ENCODE results near the gene CA10. TPM values are rescaled to one million over a fixed set of nuclear protein-coding genes. Genes with fewer than 3 reads are reported as not detected.

CA10 gene
- total RNA-seq, 1 experiment from 2014 or later, result not detected

DNA sequence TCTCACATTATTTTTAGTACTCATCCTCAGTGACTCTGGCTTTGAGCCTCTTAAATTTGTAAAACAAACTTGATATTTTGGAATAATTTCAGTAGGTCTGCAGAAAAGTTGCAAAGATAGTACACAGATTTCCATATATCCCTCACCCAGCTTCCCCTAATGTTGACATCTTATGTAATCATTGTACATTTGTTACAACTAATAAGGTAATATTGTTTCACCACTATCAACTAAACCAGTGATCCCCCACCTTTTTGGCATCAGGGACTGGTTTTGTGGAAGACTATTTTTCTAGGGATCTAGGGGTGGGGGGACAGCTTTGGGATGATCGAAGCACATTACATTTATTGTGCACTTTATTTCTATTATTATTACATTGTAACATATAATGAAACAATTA is 391.2 kb downstream of the CA10 start:
- no peaks in the 10 kb centered on the region for H3K4me1 Mint-ChIP-seq (ENCODE audit: low read depth, unreplicated experiment)
- H3K36me3 Mint-ChIP-seq (ENCODE audit: insufficient read depth, unreplicated experiment), result no peaks in the 10 kb centered on the region
- Histone ChIP-seq H3K4me1 (no peaks in the 10 kb centered on the region), H3K4me3 (ENCODE audit: low read depth, low read length) (no peak overlapping the region), H3K27me3 (replicated peaks; ENCODE audit: control insufficient read depth, insufficient read depth, low read length) (no peaks in the 10 kb centered on the region), H3K9me3 (no peaks in the 10 kb centered on the region), H3K36me3 (ENCODE audit: control insufficient read depth, insufficient read depth, low read length) (no peaks in the 10 kb centered on the region)
- H3K9me3 Mint-ChIP-seq (ENCODE audit: unreplicated experiment), result no peaks in the 10 kb centered on the region
- intact Hi-C loops (cut with micrococcal nuclease; ENCODE audit: unreplicated experiment), result loop anchor here (10.0 kb wide), 2 partner anchors 158 to 268 kb away; no protein-coding TSS in a partner anchor
- TF ChIP-seq, protein P1, sequence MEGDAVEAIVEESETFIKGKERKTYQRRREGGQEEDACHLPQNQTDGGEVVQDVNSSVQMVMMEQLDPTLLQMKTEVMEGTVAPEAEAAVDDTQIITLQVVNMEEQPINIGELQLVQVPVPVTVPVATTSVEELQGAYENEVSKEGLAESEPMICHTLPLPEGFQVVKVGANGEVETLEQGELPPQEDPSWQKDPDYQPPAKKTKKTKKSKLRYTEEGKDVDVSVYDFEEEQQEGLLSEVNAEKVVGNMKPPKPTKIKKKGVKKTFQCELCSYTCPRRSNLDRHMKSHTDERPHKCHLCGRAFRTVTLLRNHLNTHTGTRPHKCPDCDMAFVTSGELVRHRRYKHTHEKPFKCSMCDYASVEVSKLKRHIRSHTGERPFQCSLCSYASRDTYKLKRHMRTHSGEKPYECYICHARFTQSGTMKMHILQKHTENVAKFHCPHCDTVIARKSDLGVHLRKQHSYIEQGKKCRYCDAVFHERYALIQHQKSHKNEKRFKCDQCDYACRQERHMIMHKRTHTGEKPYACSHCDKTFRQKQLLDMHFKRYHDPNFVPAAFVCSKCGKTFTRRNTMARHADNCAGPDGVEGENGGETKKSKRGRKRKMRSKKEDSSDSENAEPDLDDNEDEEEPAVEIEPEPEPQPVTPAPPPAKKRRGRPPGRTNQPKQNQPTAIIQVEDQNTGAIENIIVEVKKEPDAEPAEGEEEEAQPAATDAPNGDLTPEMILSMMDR (IDR thresholded peaks at IDR 0.05; ENCODE audit: insufficient read depth in 1 of 2, low read depth in 1 of 2, low read length in 1 of 2, severe bottlenecking in 1 of 2, unreplicated experiment in 1 of 2), result no peak
- no peak overlapping the region for H3K4me3 Mint-ChIP-seq (ENCODE audit: unreplicated experiment)
- H3K27ac Mint-ChIP-seq (ENCODE audit: unreplicated experiment), result no peak overlapping the region
- ChIA-PET POLR2A (no interaction called here), CTCF (no interaction called here)
- no TSS peak for BruUV-seq (replicated peaks)
- H3K27me3 Mint-ChIP-seq (ENCODE audit: insufficient read depth, unreplicated experiment), result peaks cover 7% of the 10 kb centered on the region
- DNase-seq, result no peak

DNA sequence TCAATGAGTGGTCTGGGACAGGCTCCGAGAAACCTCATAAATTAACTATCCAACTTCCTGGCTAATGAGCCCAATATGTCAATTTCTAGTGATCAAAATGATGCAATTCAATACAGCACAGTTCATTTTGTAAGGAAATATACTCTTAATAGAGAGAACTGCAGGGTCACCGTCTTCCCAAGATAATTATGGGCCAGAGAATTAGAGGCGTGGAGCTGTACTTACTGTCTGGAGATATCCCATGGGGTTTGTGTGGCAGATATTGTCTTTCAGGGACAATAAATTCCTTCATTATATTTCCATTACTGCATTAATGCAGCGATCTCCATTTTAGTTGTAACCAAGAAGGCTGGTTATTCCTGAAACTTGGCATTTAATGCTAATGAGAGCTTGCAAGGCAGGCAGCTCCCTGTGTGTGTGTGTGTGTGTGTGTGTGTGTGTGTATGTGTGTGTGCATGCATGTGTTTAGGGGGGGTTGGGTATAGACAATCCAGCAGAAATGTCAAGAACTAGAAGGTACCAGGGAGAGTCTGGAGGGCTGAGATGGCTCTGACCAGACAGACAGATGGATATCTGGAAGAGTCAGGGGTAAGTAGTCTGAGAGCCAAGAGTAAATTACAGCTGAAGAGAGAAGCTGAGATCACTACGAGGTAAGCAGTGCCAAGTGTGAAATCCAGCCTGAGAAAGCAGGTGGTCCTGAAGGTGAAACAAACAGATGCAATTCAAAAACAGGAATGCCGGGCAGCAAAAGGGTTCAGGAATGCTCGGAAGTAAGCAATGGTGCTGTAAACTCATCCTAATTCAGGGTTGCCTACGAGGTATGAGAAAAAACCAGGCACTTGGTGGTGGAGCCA is 393.0 kb downstream of the CA10 start:
- Histone ChIP-seq H3K27me3 (replicated peaks; ENCODE audit: control insufficient read depth, insufficient read depth, low read length) (no peaks in the 10 kb centered on the region), H3K4me3 (ENCODE audit: low read depth, low read length) (no peak overlapping the region), H3K9me3 (no peaks in the 10 kb centered on the region), H3K4me1 (no peaks in the 10 kb centered on the region), H3K36me3 (ENCODE audit: control insufficient read depth, insufficient read depth, low read length) (no peaks in the 10 kb centered on the region)
- Mint-ChIP-seq H3K36me3 (ENCODE audit: insufficient read depth, unreplicated experiment) (no peaks in the 10 kb centered on the region), H3K4me3 (ENCODE audit: unreplicated experiment) (no peak overlapping the region), H3K9me3 (ENCODE audit: unreplicated experiment) (no peaks in the 10 kb centered on the region), H3K27me3 (ENCODE audit: insufficient read depth, unreplicated experiment) (peaks cover 10% of the 10 kb centered on the region), H3K27ac (ENCODE audit: unreplicated experiment) (no peak overlapping the region), H3K4me1 (ENCODE audit: low read depth, unreplicated experiment) (no peaks in the 10 kb centered on the region)
- CTCF ChIA-PET, result interaction anchor here (1.3 kb wide), 2 partner anchors 341 kb away, joined by 5 to 39 read pairs; no protein-coding TSS in a partner anchor
- POLR2A ChIA-PET, result no interaction called here
- intact Hi-C loops (cut with micrococcal nuclease; ENCODE audit: unreplicated experiment), result loop anchor here (10.0 kb wide), 2 partner anchors 159 to 269 kb away; no protein-coding TSS in a partner anchor
- TF ChIP-seq, protein P1 (IDR thresholded peaks at IDR 0.05; ENCODE audit: insufficient read depth in 1 of 2, low read depth in 1 of 2, low read length in 1 of 2, severe bottlenecking in 1 of 2, unreplicated experiment in 1 of 2), result no peak
- no peak for DNase-seq
- BruUV-seq (replicated peaks), result no TSS peak

DNA sequence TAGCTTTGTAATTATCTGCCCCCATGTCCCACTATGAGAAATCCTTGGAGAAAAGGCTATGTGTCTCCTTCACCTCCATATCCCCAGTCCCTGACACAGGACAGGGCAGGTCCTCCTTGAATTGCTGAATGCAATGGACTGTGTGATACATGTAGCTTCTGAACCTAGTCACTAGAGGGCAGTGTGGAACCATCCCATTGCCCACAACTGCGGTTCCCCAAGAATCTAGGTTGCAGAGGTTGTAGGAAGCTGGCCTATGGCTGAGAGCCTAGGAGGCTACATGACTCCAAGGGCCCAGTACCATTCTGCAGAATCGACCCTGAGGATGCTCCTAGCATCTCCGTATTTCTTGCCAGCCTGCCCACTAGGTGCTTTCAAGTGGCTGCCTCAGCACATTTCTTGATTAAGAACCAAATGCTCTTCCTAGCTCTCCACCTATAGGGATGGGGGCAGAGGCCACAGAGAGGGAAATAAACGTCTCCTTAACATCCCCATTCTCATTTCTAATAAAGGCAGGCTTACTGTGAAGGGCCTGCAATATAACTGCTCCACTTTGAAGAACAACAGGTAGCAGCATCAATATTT is 394.0 kb downstream of the CA10 start:
- Mint-ChIP-seq H3K4me3 (ENCODE audit: unreplicated experiment) (no peak overlapping the region), H3K27me3 (ENCODE audit: insufficient read depth, unreplicated experiment) (peaks cover 14% of the 10 kb centered on the region), H3K9me3 (ENCODE audit: unreplicated experiment) (no peaks in the 10 kb centered on the region), H3K36me3 (ENCODE audit: insufficient read depth, unreplicated experiment) (no peaks in the 10 kb centered on the region), H3K4me1 (ENCODE audit: low read depth, unreplicated experiment) (no peaks in the 10 kb centered on the region), H3K27ac (ENCODE audit: unreplicated experiment) (no peak overlapping the region)
- no peak overlapping the region for H3K4me3 ChIP-seq (ENCODE audit: low read depth, low read length)
- H3K27me3 ChIP-seq (replicated peaks; ENCODE audit: control insufficient read depth, insufficient read depth, low read length), result no peaks in the 10 kb centered on the region
- no TSS peak for BruUV-seq (replicated peaks)
- no peaks in the 10 kb centered on the region for H3K36me3 ChIP-seq (ENCODE audit: control insufficient read depth, insufficient read depth, low read length)
- ChIA-PET CTCF (interaction anchor here (0.6 to 1.3 kb wide), 10 partner anchors 10 to 512 kb away, joined by 3 to 39 read pairs (median 4); no protein-coding TSS in a partner anchor), POLR2A (no interaction called here)
- intact Hi-C loops (cut with micrococcal nuclease; ENCODE audit: unreplicated experiment), result loop anchor here (1.0 to 10.0 kb wide), 5 partner anchors 86 to 533 kb away; no protein-coding TSS in a partner anchor
- peak; percentile 61 to 72 for DNase-seq
- H3K9me3 ChIP-seq, result no peaks in the 10 kb centered on the region
- no peaks in the 10 kb centered on the region for H3K4me1 ChIP-seq
- TF ChIP-seq, protein P1 (IDR thresholded peaks at IDR 0.05; ENCODE audit: insufficient read depth in 1 of 2, low read depth in 1 of 2, low read length in 1 of 2, severe bottlenecking in 1 of 2, unreplicated experiment in 1 of 2), result peak; percentile 87 to 90

All from Caco-2 (cell line).